K562 (cell line): ENCODE measurements around the gene NINL. TPM values are rescaled to one million over a fixed set of nuclear protein-coding genes. Genes with fewer than 3 reads are reported as not detected.
"Not testable (repeated sequence)": the region's sequence is repeated elsewhere in the genome, so short reads cannot be mapped to it uniquely, and the experiment has no call there.

Experiments
- ATAC-seq: fragments of 200-7000 bp; cut with Tn5 transposase; 3 replicates; pipeline ENCODE4 v1.9.1; 2020; ENCODE audit warnings: moderate library complexity
- BruUV-seq: library from RNA; stranded (reverse); fragments of 400-500 nt; replicated peaks from 2 replicates; lab custom pipeline; 2021; lab: Mats Ljungman, UMichigan
- CTCF ChIA-PET: fragments of 300-600 bp; formaldehyde crosslinking; extraction: SDS; loops from one replicate; lab custom pipeline; 2021; ENCODE audit warnings: low intra/inter-chr PET ratio; lab: Yijun Ruan, JAX
- POLR2A ChIA-PET: fragments of 300-600, 350-650 bp; sonication (Branson Sonifier 250); formaldehyde crosslinking; extraction: SDS; loops from one replicate; lab custom pipeline; 2021; ENCODE audit warnings: antibody characterized with exemption, inconsistent platforms; lab: Yijun Ruan, JAX
- DNase-seq, 4 experiments: peaks; one replicate each; pipeline versions ENCODE4 v3.0.0 to v3.0.0-alpha.2; 2011 to 2018; ENCODE audit warnings: low spot score in 3 of 4, mixed read lengths in 3 of 4; ENCODE audit errors: extremely low read depth in 1 of 4
- FAIRE-seq: peaks from 2 replicates; lab custom pipeline; 2011; peaks lifted over from hg19 to GRCh38; lab: Jason Lieb, UNC
- H2AFZ ChIP-seq: 2 replicates; pipeline ENCODE4 v1.6.0; 2011; ENCODE audit warnings: low read depth, low read length, control low read depth, inconsistent platforms
- H3K27ac ChIP-seq: fragments of 200-600 bp; 3 replicates; pipeline ENCODE4 v1.8.0; 2011; ENCODE audit warnings: low read depth, mild to moderate bottlenecking, control low read depth, inconsistent platforms, low read length, moderate library complexity, mixed read lengths; ENCODE audit errors: extremely low read depth
- H3K27me3 ChIP-seq, 2 experiments: fragments of 300-600 bp in 1 of 2; 2 replicates in 1 of 2; 3 replicates in 1 of 2; pipeline versions ENCODE4 v1.6.0 to v1.8.0; 2011; ENCODE audit warnings: inconsistent platforms in 2 of 2, low read length in 2 of 2, mild to moderate bottlenecking in 1 of 2, mixed read lengths in 1 of 2, moderate library complexity in 1 of 2; ENCODE audit not compliant: control insufficient read depth in 2 of 2, insufficient read depth in 2 of 2
- H3K36me3 ChIP-seq: fragments of 300-600 bp; 3 replicates; pipeline ENCODE4 v1.8.0; 2011; ENCODE audit warnings: mild to moderate bottlenecking, low read length, inconsistent platforms; ENCODE audit not compliant: control insufficient read depth, insufficient read depth
- H3K4me1 ChIP-seq, 2 experiments: fragments of 200-600 bp in 1 of 2; replicated peaks in 1 of 2; 2 replicates in 1 of 2; 3 replicates in 1 of 2; pipeline versions ENCODE4 v1.5.1 to v1.8.0; 2011; ENCODE audit warnings: inconsistent platforms in 2 of 2, low read length in 2 of 2, mild to moderate bottlenecking in 1 of 2, mixed read lengths in 1 of 2, moderate library complexity in 1 of 2; ENCODE audit not compliant: control insufficient read depth in 2 of 2, insufficient read depth in 2 of 2
- H3K4me2 ChIP-seq: 2 replicates; pipeline ENCODE4 v1.6.1; 2011; ENCODE audit warnings: low read length, control low read depth, inconsistent platforms, mixed read lengths; ENCODE audit not compliant: insufficient read depth
- H3K4me3 ChIP-seq: fragments of 200-600 bp; sonication (generic), shearing (Covaris generic); 2 replicates; pipeline ENCODE4 v1.5.1; 2016; ENCODE audit warnings: control low read depth, inconsistent platforms
- H3K79me2 ChIP-seq: fragments of 200-600 bp; 3 replicates; pipeline ENCODE4 v1.8.0; 2011; ENCODE audit warnings: low read length, inconsistent platforms; ENCODE audit not compliant: control insufficient read depth, insufficient read depth
- H3K9ac ChIP-seq, 2 experiments: 2 replicates each; pipeline versions ENCODE4 v1.6.0 to v1.6.1; 2011; ENCODE audit warnings: low read depth in 2 of 2, low read length in 2 of 2, control low read depth in 1 of 2, inconsistent platforms in 1 of 2, mild to moderate bottlenecking in 1 of 2, mixed read lengths in 1 of 2; ENCODE audit not compliant: insufficient read depth in 1 of 2
- H3K9me1 ChIP-seq: one replicate; pipeline ENCODE4 v1.6.0; 2011; ENCODE audit warnings: inconsistent platforms, mild to moderate bottlenecking, low read length, moderate library complexity; ENCODE audit not compliant: control insufficient read depth, insufficient read depth
- H3K9me3 ChIP-seq: replicated peaks from 2 replicates; pipeline ENCODE4 v1.5.1; 2011; ENCODE audit warnings: low read depth, low read length, inconsistent platforms; ENCODE audit not compliant: control insufficient read depth, insufficient read depth
- H4K20me1 ChIP-seq: replicated peaks from 2 replicates; pipeline ENCODE4 v1.6.1; 2011; ENCODE audit warnings: low read length, inconsistent platforms, mixed read lengths; ENCODE audit not compliant: control insufficient read depth, insufficient read depth
- PHF8 ChIP-seq: fragments of 200-600 bp; sonication (generic); IDR thresholded peaks from 2 replicates; pipeline ENCODE4 v1.6.1; 2012; ENCODE audit warnings: mixed run types, mild to moderate bottlenecking, inconsistent platforms, low read length, moderate library complexity, borderline replicate concordance
- RBM14 ChIP-seq: fragments of 200-400 bp; formaldehyde crosslinking; IDR thresholded peaks from 2 replicates; pipeline ENCODE4 v1.6.1; 2018; ENCODE audit warnings: low read depth, mild to moderate bottlenecking, low read length, moderate library complexity, borderline replicate concordance; ENCODE audit not compliant: insufficient read depth
- ZNF146 ChIP-seq: IDR thresholded peaks from one replicate; pipeline ENCODE4 v1.6.1; 2018; ENCODE audit warnings: missing compliant biosample characterization; ENCODE audit not compliant: unreplicated experiment
- ZNF316 ChIP-seq: fragments of 450-650 bp; IDR thresholded peaks from 2 replicates; pipeline ENCODE4 v1.6.1; 2016
- WGBS: fragments of 100-300 bp; shearing (Covaris generic); methylation state at CpG from one replicate; pipeline ENCODE4 v1.1.6; 2016; ENCODE audit warnings: low coverage, mixed read lengths; ENCODE audit not compliant: insufficient coverage; ENCODE audit errors: missing lambda C conversion rate; 5-methylcytosine and 5-hydroxymethylcytosine counted together
- in situ Hi-C: fragments of 300-500 bp; cut with MboI; formaldehyde crosslinking; loops from 4 replicates; pipeline ENCODE4 v1.15.0; 2018; ENCODE audit warnings: inconsistent platforms, mixed read lengths
- intact Hi-C: fragments of 100-400 bp; cut with micrococcal nuclease; formaldehyde crosslinking; loops from 2 replicates; pipeline ENCODE4 v1.14.2; 2022
- polyA plus RNA-seq, 8 experiments: library from polyadenylated mRNA; depleted of rRNA in 4 of 8; stranded (reverse) in 5 of 8; unstranded in 3 of 8; fragments of >200 nt; fragmentation: Nextera tagmentation in 2 of 8; fragmentation: Illumina TruSeq in 1 of 8; extraction: Ambion mirVana in 2 of 8; extraction: Trizol in 1 of 8; gene quantifications; 2 replicates each; pipeline versions ENCODE4 v1.2.1 to v1.2.3, GENCODE V29; 2011 to 2014; ENCODE audit warnings: inconsistent platforms in 1 of 8, missing spikeins in 1 of 8
- total RNA-seq, 7 experiments: library from RNA; depleted of rRNA in 6 of 7; stranded (reverse); fragments of >200 nt in 6 of 7; fragmentation: Illumina TruSeq in 2 of 7; extraction: Trizol in 2 of 7; gene quantifications; 2 replicates each; pipeline versions ENCODE4 v1.2.1 to v1.2.3, GENCODE V29; 2011 to 2021; ENCODE audit warnings: low replicate concordance in 1 of 7

The NINL gene
- total and polyA plus RNA-seq, 9 of the 15 experiments (the other 6 are each of a cell fraction or from before 2014, with no cell fraction given): 0.03 to 0.22 (median 0.05) TPM; not detected in 5

GRCh38 chr20:25632940-25633790, 47.8 kb upstream of the NINL start:
- H3K27ac ChIP-seq: no peak overlapping the region
- ChIA-PET CTCF (no interaction called here), POLR2A (no interaction called here)
- no peak overlapping the region for H3K4me3 ChIP-seq
- in situ Hi-C loops: no loop called here
- H3K79me2 ChIP-seq: no peaks in the 10 kb centered on the region
- H3K27me3 ChIP-seq: no peaks in the 10 kb centered on the region
- H4K20me1 ChIP-seq: no peaks in the 10 kb centered on the region
- no peaks in the 10 kb centered on the region for H3K9me1 ChIP-seq
- BruUV-seq: no TSS peak
- peaks cover 0 to 2% of the 10 kb centered on the region in 2 experiments; a peak in 1 of 5 replicates for H3K4me1 ChIP-seq
- TF ChIP-seq RBM14 (no peak), ZNF316 (peak; percentile 35; the same call in 1 of the 2 replicates), PHF8 (no peak)
- H2AFZ ChIP-seq: no peak overlapping the region
- ATAC-seq (no peak), DNase-seq (no peak), FAIRE-seq (no peak)
- intact Hi-C loops: no loop called here
- no peaks in the 10 kb centered on the region for H3K9me3 ChIP-seq
- no peak overlapping the region for H3K4me2 ChIP-seq
- no peak overlapping the region for H3K9ac ChIP-seq
- WGBS: 36% methylated on average over 4 of the region's 5 CpGs
- H3K36me3 ChIP-seq: peaks cover 3% of the 10 kb centered on the region; the same call in 1 of the 3 replicates

GRCh38 chr20:25630615-25631014, 45.3 kb upstream of the NINL start:
- H4K20me1 ChIP-seq, CTCF ChIA-PET, H3K9me3 ChIP-seq, H3K4me3 ChIP-seq, BruUV-seq, H3K4me1 ChIP-seq, FAIRE-seq, H3K79me2 ChIP-seq, H3K27me3 ChIP-seq, ATAC-seq, intact Hi-C loops, H3K4me2 ChIP-seq, H3K9ac ChIP-seq, H3K9me1 ChIP-seq: not testable (repeated sequence)
- 86% methylated on average over 2 of the region's 2 CpGs for WGBS
- peak; percentile 69 for TF ChIP-seq ZNF146
- TF ChIP-seq, all 486 proteins: peak for 1; not testable (repeated sequence) for 485
- H3K27ac ChIP-seq, DNase-seq, POLR2A ChIA-PET, in situ Hi-C loops, H3K36me3 ChIP-seq, H2AFZ ChIP-seq: not testable (repeated sequence)
